Measurements from ENCODE around the gene ZNF133.

- TF ChIP-seq CTCF (conservative IDR thresholded peaks at IDR 0.05; ENCODE audit: low read length), result no peak
- TF ChIP-seq EZH2phosphoT487 (IDR thresholded peaks at IDR 0.05; ENCODE audit: borderline replicate concordance, low read depth, low read length), result no peak
Measured at GRCh38 chr20:18273738-18274137, 14.6 kb upstream of the ZNF133 start.

Measured in OCI-LY7 (cell line).